Skeletal muscle tissue (tissue), 4 donors: ENCODE results near the gene CASR. TPM values are rescaled to one million over a fixed set of nuclear protein-coding genes. Genes with fewer than 3 reads are reported as not detected.

ENCODE experiments used
- H3K27ac ChIP-seq: one replicate; pipeline ENCODE4 v1.7.0; 2013; ENCODE audit warnings: mild to moderate bottlenecking, low read depth, low read length, inconsistent platforms
- H3K27me3 ChIP-seq, 3 donors: one replicate each; pipeline ENCODE4 v1.7.0; 2013; ENCODE audit warnings: low read length in 3 of 3; ENCODE audit not compliant: control insufficient read depth in 3 of 3, insufficient read depth in 3 of 3
- H3K36me3 ChIP-seq, 3 donors: one replicate each; pipeline ENCODE4 v1.7.0; 2013; ENCODE audit warnings: low read length in 3 of 3; ENCODE audit not compliant: control insufficient read depth in 3 of 3, insufficient read depth in 3 of 3
- H3K4me1 ChIP-seq, 3 donors: one replicate each; pipeline ENCODE4 v1.7.0; 2013; ENCODE audit warnings: low read length in 3 of 3, mild to moderate bottlenecking in 3 of 3; ENCODE audit not compliant: control insufficient read depth in 3 of 3, insufficient read depth in 3 of 3
- H3K4me3 ChIP-seq, 3 donors: one replicate each; pipeline ENCODE4 v1.7.0; 2013; ENCODE audit warnings: low read length in 3 of 3
- H3K9ac ChIP-seq, 3 donors: one replicate each; pipeline ENCODE4 v1.7.0; 2013; ENCODE audit warnings: low read length in 3 of 3, mild to moderate bottlenecking in 3 of 3, moderate library complexity in 2 of 3, low read depth in 1 of 3
- H3K9me3 ChIP-seq, 3 donors: one replicate each; pipeline ENCODE4 v1.7.0; 2013; ENCODE audit warnings: low read length in 3 of 3; ENCODE audit not compliant: control insufficient read depth in 3 of 3
- total RNA-seq: library from RNA; depleted of rRNA; stranded (reverse); fragments of >200 nt; gene quantifications from one replicate; pipeline ENCODE4 v1.2.3, GENCODE V29; 2014
- donor health status: Osteomylitis.

The CASR gene
- total RNA-seq, 1 donor from 2014 or later: not detected

DNA sequence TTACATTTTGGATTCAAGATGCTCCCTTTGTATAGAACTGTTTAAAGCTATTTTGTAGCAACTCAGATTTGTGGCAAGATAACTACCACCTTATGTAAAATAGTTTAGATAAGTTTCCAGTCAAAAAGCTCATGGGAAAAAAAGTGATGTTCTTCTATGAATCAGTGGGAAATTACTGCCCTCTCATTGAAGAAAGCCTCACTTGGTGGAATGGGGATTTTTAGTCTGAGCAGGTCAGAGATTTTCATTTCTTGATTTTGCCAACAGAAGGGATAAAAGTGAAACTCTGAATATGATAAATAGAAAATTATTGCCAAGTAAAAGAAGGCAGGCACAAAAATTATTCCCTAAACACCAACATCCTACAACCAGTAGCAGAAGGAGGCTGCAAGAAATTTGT, 115.7 kb downstream of the CASR start:
- Histone ChIP-seq H3K9me3 (no peaks in the 10 kb centered on the region), H3K9ac (no peak overlapping the region), H3K27me3 (no peaks in the 10 kb centered on the region), H3K4me1 (peaks cover 0 to 4% (median 0%) of the 10 kb centered on the region in 3 donors), H3K36me3 (no peaks in the 10 kb centered on the region), H3K4me3 (no peak overlapping the region), H3K27ac (no peak overlapping the region)

DNA sequence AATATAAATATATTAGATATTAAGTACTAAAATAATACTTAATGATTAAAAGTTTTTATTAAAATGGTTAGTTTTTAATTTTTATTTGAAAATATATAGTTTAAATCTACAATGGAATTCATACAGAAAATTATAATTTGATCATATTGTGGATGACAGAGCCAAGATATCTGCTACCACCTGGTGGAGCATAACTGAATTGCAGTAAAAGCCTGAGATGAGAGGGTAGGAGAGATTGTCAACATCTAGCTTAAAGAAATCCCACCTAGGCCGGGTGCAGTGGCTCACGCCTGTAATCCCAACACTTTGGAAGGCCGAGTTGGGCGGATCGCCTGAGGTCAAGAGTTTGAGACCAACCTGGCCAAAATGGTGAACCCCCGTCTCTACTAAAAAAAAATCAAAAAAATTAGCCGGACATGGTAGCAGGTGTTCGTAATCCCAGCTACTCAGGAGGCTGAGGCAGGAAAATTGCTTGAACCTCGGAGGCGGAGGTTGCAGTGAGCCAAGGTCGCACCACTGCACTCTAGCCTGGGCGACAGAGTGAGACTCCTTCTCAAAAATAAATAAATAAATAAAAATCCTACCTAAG, 116.5 kb downstream of the CASR start:
- no peak overlapping the region for H3K4me3 ChIP-seq
- H3K9ac ChIP-seq: no peak overlapping the region
- no peaks in the 10 kb centered on the region for H3K27me3 ChIP-seq
- H3K36me3 ChIP-seq: no peaks in the 10 kb centered on the region
- H3K27ac ChIP-seq: no peak overlapping the region
- no peaks in the 10 kb centered on the region for H3K4me1 ChIP-seq
- H3K9me3 ChIP-seq: no peaks in the 10 kb centered on the region

DNA sequence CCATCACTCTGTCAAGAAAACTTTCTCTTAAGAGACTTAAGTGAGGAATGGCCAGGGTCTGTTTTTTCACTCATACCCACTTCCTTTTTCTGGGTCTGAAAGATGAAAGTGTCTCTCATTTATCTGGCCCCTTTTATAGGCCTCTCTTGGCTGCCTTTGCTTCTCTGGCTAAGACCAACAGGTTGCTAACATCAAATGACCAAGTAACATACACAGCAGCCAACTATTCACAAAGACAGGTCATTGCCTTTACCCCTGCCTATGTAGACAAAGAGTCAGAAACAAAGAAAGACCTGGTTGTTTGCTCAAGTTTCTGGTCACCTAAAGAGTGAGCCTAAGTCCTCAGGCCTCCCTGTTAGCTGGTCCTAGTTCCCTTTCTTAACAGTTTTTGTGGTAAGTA, 117.6 kb downstream of the CASR start:
- H3K27me3 ChIP-seq: no peaks in the 10 kb centered on the region
- H3K36me3 ChIP-seq: no peaks in the 10 kb centered on the region
- no peak overlapping the region for H3K4me3 ChIP-seq
- no peak overlapping the region for H3K9ac ChIP-seq
- no peaks in the 10 kb centered on the region for H3K9me3 ChIP-seq
- no peak overlapping the region for H3K27ac ChIP-seq
- H3K4me1 ChIP-seq: no peaks in the 10 kb centered on the region

DNA sequence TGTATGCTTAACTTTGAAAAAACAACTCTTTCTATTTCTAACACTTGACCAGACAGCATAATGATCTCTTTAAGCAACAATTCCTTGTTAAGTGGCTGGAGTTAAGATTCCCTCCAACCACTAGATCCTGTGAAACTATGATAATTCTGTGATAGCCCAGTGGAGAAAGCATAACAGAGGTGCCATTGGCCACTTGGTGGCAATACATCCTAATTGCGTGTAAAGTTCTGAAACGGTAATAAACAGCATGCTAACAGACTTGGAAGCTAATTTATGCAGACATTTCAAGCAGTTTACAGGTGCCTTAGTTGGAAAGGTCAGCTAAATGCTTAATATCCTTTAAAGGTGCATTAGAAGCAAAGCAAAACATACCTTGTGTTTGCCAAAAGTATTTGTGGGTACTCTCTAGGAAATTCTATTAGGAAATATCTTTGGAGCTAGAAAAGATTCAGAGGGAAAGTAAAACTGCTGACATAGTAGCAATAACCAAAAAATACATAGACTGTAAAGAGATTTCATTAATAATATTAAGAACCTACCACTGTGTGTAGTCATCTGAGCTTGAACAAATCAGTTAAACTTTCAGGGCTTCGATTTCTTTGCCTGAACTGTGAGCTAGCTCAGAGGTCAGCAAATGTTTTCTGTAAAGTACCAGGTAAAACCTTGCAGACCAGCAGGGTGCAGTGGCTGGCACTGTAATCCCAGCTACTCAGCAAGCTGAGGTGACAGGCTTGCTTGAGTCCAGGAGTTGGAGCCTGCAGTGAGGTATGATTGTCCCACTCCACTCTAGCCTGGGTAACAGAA, 122.6 kb downstream of the CASR start:
- H3K9me3 ChIP-seq: no peaks in the 10 kb centered on the region
- no peak overlapping the region for H3K27ac ChIP-seq
- no peaks in the 10 kb centered on the region for H3K4me1 ChIP-seq
- no peaks in the 10 kb centered on the region for H3K27me3 ChIP-seq
- no peak overlapping the region for H3K9ac ChIP-seq
- no peak overlapping the region for H3K4me3 ChIP-seq
- no peaks in the 10 kb centered on the region for H3K36me3 ChIP-seq

- H3K4me3 ChIP-seq: no peak overlapping the region
- no peaks in the 10 kb centered on the region for H3K4me1 ChIP-seq
- no peaks in the 10 kb centered on the region for H3K36me3 ChIP-seq
- no peaks in the 10 kb centered on the region for H3K27me3 ChIP-seq
- no peaks in the 10 kb centered on the region for H3K9me3 ChIP-seq
- H3K9ac ChIP-seq: no peak overlapping the region
- H3K27ac ChIP-seq: no peak overlapping the region
These were observed 123.1 kb downstream of the CASR start for GRCh38 chr3:122306622-122306953.

DNA sequence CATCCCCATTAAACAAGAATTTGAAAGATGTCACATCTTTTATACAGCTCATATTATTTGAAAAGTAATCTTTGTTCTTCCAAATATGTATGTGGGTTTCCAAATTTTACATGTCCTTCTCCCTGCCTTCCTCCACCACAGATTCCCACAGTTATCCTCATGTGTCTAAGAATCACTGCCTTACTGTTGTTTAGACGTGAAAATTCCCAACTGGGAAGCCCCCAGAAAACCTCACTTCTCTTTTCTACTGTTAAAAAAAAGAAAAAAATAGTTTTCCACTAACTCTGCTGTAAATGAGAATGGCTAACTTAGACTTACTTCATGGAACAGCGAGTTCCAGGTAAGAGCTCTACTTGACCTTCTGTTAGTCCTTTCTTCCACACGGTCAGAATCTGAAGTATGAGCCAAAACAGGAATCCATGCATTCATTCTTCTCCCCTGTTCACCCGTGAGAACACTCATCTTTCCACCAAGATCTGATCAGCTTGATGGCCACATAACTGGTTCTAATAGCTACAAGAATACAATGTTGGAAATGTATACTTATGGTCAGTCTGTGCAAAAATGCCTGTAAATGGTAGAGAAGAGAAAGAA, 123.7 kb downstream of the CASR start:
- Histone ChIP-seq H3K27ac (no peak overlapping the region), H3K9ac (no peak overlapping the region), H3K9me3 (no peaks in the 10 kb centered on the region), H3K4me3 (no peak overlapping the region), H3K36me3 (no peaks in the 10 kb centered on the region), H3K27me3 (no peaks in the 10 kb centered on the region), H3K4me1 (no peaks in the 10 kb centered on the region)

- H3K27me3 ChIP-seq: no peaks in the 10 kb centered on the region
- H3K9me3 ChIP-seq: no peaks in the 10 kb centered on the region
- H3K4me3 ChIP-seq: no peak overlapping the region
- no peaks in the 10 kb centered on the region for H3K4me1 ChIP-seq
- no peak overlapping the region for H3K27ac ChIP-seq
- H3K36me3 ChIP-seq: no peaks in the 10 kb centered on the region
- no peak overlapping the region for H3K9ac ChIP-seq
These were observed 124.5 kb downstream of the CASR start for GRCh38 chr3:122307976-122308375.

DNA sequence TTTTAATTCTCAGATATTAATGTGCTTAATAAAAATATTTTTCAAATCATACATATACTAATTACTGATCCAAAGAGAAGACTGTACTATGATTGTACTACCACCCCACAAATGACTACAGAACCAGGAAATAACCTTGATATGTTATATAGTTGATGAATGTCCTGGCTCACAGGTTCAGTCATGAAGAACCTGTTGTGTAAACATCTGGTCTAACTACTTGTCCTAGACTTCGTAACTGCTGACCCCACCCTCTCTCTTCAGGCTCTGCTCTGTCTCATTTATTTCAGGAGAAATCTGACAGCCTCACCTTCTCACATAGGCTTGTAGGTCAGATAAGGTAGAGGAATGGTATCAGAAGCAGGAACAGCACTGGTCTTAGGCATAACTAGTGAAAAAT, 126.9 kb downstream of the CASR start:
- Histone ChIP-seq H3K9me3 (no peaks in the 10 kb centered on the region), H3K4me1 (no peaks in the 10 kb centered on the region), H3K27ac (no peak overlapping the region), H3K4me3 (no peak overlapping the region), H3K9ac (no peak overlapping the region), H3K36me3 (no peaks in the 10 kb centered on the region), H3K27me3 (peaks cover 0 to 3% (median 0%) of the 10 kb centered on the region in 3 donors)

DNA sequence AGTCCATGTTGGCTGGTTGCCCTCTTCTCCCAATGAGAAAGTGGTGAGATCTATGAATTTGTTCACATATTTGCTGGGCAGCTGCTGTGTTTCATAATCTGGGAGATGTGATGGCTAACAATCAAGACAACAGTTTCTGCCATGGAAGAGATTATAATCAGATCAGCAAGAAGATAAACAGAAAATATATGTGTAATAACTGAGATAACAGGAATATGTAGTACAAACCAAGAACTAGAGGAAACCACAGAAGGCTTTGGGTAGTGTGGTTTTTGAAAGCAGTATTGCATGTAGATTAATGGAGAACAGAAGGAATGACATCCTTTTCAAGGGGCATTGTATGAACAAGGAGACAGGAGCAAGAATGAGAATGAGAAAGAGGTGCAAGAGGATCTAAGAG, 129.4 kb downstream of the CASR start:
- Histone ChIP-seq H3K4me1 (no peaks in the 10 kb centered on the region), H3K36me3 (no peaks in the 10 kb centered on the region), H3K9me3 (no peaks in the 10 kb centered on the region), H3K4me3 (no peak overlapping the region), H3K27me3 (peaks cover 0 to 3% (median 0%) of the 10 kb centered on the region in 3 donors), H3K27ac (no peak overlapping the region), H3K9ac (no peak overlapping the region)

DNA sequence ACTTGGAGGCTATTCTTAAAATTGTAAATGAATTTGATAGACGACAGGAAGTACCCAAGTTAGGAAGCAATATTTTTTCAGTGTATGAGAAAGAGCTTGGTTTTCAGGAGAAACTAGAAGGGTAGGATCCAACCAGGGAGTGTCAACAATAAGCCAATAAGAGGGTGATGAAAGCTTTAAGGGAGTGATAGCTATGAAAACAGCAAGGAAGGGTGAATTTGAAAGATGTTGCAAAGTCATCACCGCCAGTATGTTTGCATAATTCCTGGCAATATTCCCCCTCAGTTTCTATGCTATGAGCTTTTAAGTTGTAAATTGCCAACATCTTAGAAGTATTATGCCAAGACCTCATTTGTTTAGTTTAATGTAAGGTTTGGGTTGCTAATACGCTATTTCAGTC, 129.8 kb downstream of the CASR start:
- no peak overlapping the region for H3K4me3 ChIP-seq
- H3K4me1 ChIP-seq: no peaks in the 10 kb centered on the region
- H3K9ac ChIP-seq: no peak overlapping the region
- H3K9me3 ChIP-seq: no peaks in the 10 kb centered on the region
- H3K27me3 ChIP-seq: peaks cover 0 to 3% (median 0%) of the 10 kb centered on the region in 3 donors
- H3K36me3 ChIP-seq: no peaks in the 10 kb centered on the region
- no peak overlapping the region for H3K27ac ChIP-seq
